HEK293T (cell line): ENCODE measurements around the gene TFAP2B.

Experiments used
- BHLHE40 ChIP-seq: fragments of 450-650 bp; IDR thresholded peaks from 2 replicates; pipeline ENCODE4 v1.6.1; 2016; ENCODE audit warnings: mild to moderate bottlenecking, moderate library complexity, borderline replicate concordance
- HDGF ChIP-seq: fragments of 450-650 bp; IDR thresholded peaks from 2 replicates; pipeline ENCODE4 v1.6.1; 2017; ENCODE audit warnings: antibody characterized with exemption, borderline replicate concordance
- NFRKB ChIP-seq: fragments of 450-650 bp; IDR thresholded peaks from 2 replicates; pipeline ENCODE4 v1.6.1; 2016; ENCODE audit warnings: mild to moderate bottlenecking, moderate library complexity
- TF ChIP-seq, protein P1 (sequence below): fragments of 450-650 bp; IDR thresholded peaks from 2 replicates; pipeline ENCODE4 v1.6.1; 2016

DNA sequence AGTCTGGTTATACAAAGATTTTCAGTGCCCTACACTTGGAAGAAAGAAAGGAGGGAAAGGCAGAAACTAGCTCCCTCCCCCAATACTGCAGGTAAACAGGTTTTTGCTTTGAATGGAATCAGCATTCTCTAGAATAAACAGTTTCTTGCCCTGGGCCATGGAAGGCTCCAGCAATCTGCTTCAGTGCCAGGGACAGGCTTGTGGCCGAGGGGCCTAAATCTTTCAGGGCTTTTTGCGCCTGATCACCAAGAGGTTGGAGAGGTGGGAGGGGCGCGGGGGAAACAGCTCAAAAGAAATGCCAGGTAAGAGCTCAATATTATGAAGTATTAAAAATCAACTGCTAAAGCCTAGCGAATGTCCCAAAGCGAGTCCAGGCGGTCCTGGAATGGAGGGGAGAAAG lies 23.8 kb downstream of the TFAP2B start:
- TF ChIP-seq NFRKB (no peak), HDGF (no peak), BHLHE40 (no peak)
- TF ChIP-seq, protein P1, sequence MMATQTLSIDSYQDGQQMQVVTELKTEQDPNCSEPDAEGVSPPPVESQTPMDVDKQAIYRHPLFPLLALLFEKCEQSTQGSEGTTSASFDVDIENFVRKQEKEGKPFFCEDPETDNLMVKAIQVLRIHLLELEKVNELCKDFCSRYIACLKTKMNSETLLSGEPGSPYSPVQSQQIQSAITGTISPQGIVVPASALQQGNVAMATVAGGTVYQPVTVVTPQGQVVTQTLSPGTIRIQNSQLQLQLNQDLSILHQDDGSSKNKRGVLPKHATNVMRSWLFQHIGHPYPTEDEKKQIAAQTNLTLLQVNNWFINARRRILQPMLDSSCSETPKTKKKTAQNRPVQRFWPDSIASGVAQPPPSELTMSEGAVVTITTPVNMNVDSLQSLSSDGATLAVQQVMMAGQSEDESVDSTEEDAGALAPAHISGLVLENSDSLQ: no peak
